Placental epithelial cell (primary cell): Measurements from ENCODE around the gene PRAMEF15. TPM values are rescaled to one million over a fixed set of nuclear protein-coding genes. Genes with fewer than 3 reads are reported as not detected.

Experiments
- small RNA-seq: library from RNA; depleted of rRNA; stranded (forward); fragments of <200 nt; gene quantifications from one replicate; pipeline ENCODE3, GENCODE V24; 2012
- total RNA-seq: library from RNA; depleted of rRNA; stranded (reverse); fragments of >200 nt; gene quantifications from 2 replicates; pipeline ENCODE4 v1.2.3, GENCODE V29; 2012

The PRAMEF15 gene
- not detected in 2 replicates for total RNA-seq

DNA sequence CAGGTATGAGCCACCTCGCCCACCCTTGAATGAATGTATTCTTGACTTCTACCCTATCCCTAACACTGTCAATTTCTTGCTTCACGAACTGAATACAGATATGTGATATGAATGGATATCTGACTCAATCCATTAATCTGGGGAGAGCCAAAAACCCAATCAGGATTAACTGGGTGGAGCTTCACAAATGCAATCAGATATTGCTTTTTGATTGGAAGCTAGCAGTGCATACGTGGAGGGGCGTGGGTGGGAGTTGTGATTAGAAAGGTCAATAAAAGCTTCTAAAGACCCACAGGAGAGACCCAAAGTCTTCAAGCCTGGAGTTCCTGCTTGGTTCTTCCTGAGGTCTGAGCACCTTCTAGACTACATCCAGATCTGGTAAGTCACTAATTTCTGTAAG, at the start of gene PRAMEF15:
TSS of gene PRAMEF15 (plus strand) at position 301 of the 400 bp plus-strand sequence. CDS start 2,827 bp downstream, outside the sequence.

GRCh38 chr1:13285037-13285436, 30.3 kb upstream of the PRAMEF15 start, which contains the start of gene PRAMEF8:
Gene PRAMEF8, minus strand, starts transcription at chr1:13285137. Its CDS starts 1,046 bp downstream, at chr1:13284091.

DNA sequence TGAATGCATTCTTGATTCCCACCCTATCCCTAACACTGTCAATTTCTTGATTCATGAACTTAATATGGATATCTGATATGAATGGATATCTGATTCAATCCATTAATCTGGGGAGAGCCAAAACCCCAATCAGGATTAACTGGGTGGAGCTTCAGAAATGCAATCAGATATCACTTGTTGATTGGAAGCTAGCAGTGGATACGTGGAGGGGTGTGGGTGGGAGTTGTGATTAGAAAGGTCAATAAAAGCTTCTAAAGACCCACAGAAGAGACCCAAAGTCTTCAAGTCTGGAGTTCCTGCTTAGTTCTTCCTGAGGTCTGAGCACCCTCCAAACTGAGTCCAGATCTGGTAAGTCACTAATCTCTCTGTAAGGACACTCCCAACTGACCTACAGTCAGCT, 12.1 kb upstream of the PRAMEF15 start, which contains the start of gene PRAMEF33:
TSS of gene PRAMEF33 (plus strand) at position 301 of the 400 bp plus-strand sequence. CDS start 2,416 bp downstream, outside the sequence.

GRCh38 chr1:13347034-13347433, 31.7 kb downstream of the PRAMEF15 start, which contains the start of gene PRAMEF14:
Gene PRAMEF14, minus strand, starts transcription at chr1:13347134. Its CDS starts 1,820 bp downstream, at chr1:13345314.

Small RNA genes within 50 kb of the gene (small RNA-seq; reads per million reads assigned to genes)
- not detected for gene RNU6-771P

Other genes starting within 250 kb of the PRAMEF15 start
- not detected in 2 replicates for gene PRAMEF25, start 244.8 kb upstream of the PRAMEF15 start, total RNA-seq
- not detected in 2 replicates for gene HNRNPCL2, start 198.7 kb upstream of the PRAMEF15 start, total RNA-seq
- not detected in 2 replicates for gene PRAMEF26, start 159.6 kb upstream of the PRAMEF15 start, total RNA-seq
- not detected in 2 replicates for gene HNRNPCL4, start 149.9 kb upstream of the PRAMEF15 start, total RNA-seq
- not detected in 2 replicates for gene PRAMEF9, start 143.7 kb upstream of the PRAMEF15 start, total RNA-seq
- not detected in 2 replicates for gene PRAMEF13, start 114.2 kb upstream of the PRAMEF15 start, total RNA-seq
- not detected in 2 replicates for gene PRAMEF18, start 89.4 kb upstream of the PRAMEF15 start, total RNA-seq
- not detected in 2 replicates for gene PRAMEF5, start 61.4 kb upstream of the PRAMEF15 start, total RNA-seq
- not detected in 2 replicates for gene PRAMEF8, start 30.4 kb upstream of the PRAMEF15 start, total RNA-seq
- gene PRAMEF33, start 12.0 kb upstream of the PRAMEF15 start, total RNA-seq, result not detected in 2 replicates
- not detected in 2 replicates for gene PRAMEF14, start 31.6 kb downstream of the PRAMEF15 start, total RNA-seq
- not detected in 2 replicates for gene PRAMEF19, start 56.4 kb downstream of the PRAMEF15 start, total RNA-seq
- gene PRAMEF17, start 74.1 kb downstream of the PRAMEF15 start, total RNA-seq, result not detected in 2 replicates
- gene PRAMEF20, start 94.9 kb downstream of the PRAMEF15 start, total RNA-seq, result not detected in 2 replicates
- not detected in 2 replicates for gene LRRC38, start 198.4 kb downstream of the PRAMEF15 start, total RNA-seq